ENCODE results near the gene PPARGC1A.
A peak's percentile ranks its signal among the peaks of the same experiment; 100 is the strongest.

PPARGC1A gene

GRCh38 chr4:23911675-23912455 is 22.0 kb upstream of the PPARGC1A start:
- DNase-seq (ENCODE audit: low read depth) = no peak

- no peak for DNase-seq (ENCODE audit: low read depth)
Observed at GRCh38 chr4:23909671-23910070, 19.8 kb upstream of the PPARGC1A start.

- DNase-seq (ENCODE audit: low read depth) = no peak
Observed at GRCh38 chr4:23906839-23907238, 17.0 kb upstream of the PPARGC1A start.

- no peak for DNase-seq (ENCODE audit: low read depth)
Observed at GRCh38 chr4:23904639-23905071, 14.8 kb upstream of the PPARGC1A start.

GRCh38 chr4:23903859-23904438 is 14.1 kb upstream of the PPARGC1A start:
- DNase-seq (ENCODE audit: low read depth) = no peak

- DNase-seq (ENCODE audit: low read depth) = no peak
Observed at GRCh38 chr4:23902222-23902804, 12.5 kb upstream of the PPARGC1A start.

- DNase-seq (ENCODE audit: low read depth) = no peak
Observed at GRCh38 chr4:23900636-23901035, 10.8 kb upstream of the PPARGC1A start.

- DNase-seq (ENCODE audit: low read depth) = no peak
Observed at GRCh38 chr4:23899565-23899964, 9.7 kb upstream of the PPARGC1A start.

GRCh38 chr4:23897564-23898109 is 7.8 kb upstream of the PPARGC1A start:
- no peak for DNase-seq (ENCODE audit: low read depth)

GRCh38 chr4:23894021-23894420 is 4.2 kb upstream of the PPARGC1A start:
- DNase-seq (ENCODE audit: low read depth) = no peak

GRCh38 chr4:23891064-23891421 is 1.2 kb upstream of the PPARGC1A start:
- DNase-seq (ENCODE audit: low read depth) = no peak

- no peak for DNase-seq (ENCODE audit: low read depth)
Observed at GRCh38 chr4:23890369-23891063, 669 bp upstream of the PPARGC1A start.

GRCh38 chr4:23889391-23889790 is 456 bp downstream of the PPARGC1A start:
- DNase-seq (ENCODE audit: low read depth) = no peak

- peak; percentile 37 for DNase-seq (ENCODE audit: low read depth)
Observed at GRCh38 chr4:23888421-23889319, 1.2 kb downstream of the PPARGC1A start.

GRCh38 chr4:23887989-23888388 is 1.9 kb downstream of the PPARGC1A start:
- no peak for DNase-seq (ENCODE audit: low read depth)

- no peak for DNase-seq (ENCODE audit: low read depth)
Observed at GRCh38 chr4:23887173-23887572, 2.7 kb downstream of the PPARGC1A start.

- no peak for DNase-seq (ENCODE audit: low read depth)
Observed at GRCh38 chr4:23885943-23886590, 3.8 kb downstream of the PPARGC1A start.

GRCh38 chr4:23884741-23885140 is 5.1 kb downstream of the PPARGC1A start:
- no peak for DNase-seq (ENCODE audit: low read depth)

- no peak for DNase-seq (ENCODE audit: low read depth)
Observed at GRCh38 chr4:23884261-23884660, 5.6 kb downstream of the PPARGC1A start.

- no peak for DNase-seq (ENCODE audit: low read depth)
Observed at GRCh38 chr4:23882976-23883531, 6.8 kb downstream of the PPARGC1A start.
